Body of pancreas (tissue), 4 donors: ENCODE data around the gene PRR14.

Experiments
- CTCF ChIP-seq, 7 experiments: fragments of 450-650 bp in 4 of 7; fragments of 200-600 bp in 3 of 7; sonication (generic) in 3 of 7; IDR thresholded peaks; one replicate each; pipeline ENCODE4 v1.5.1; 2016 to 2019; ENCODE audit warnings: antibody characterized with exemption in 7 of 7
- POLR2A ChIP-seq, 3 donors: fragments of 450-650 bp; IDR thresholded peaks; one replicate each; pipeline ENCODE4 v1.6.1; 2016; ENCODE audit warnings: antibody characterized with exemption in 3 of 3, mild to moderate bottlenecking in 2 of 3

- TF ChIP-seq CTCF (IDR thresholded peaks at IDR 0.05) (no peak), POLR2A (IDR thresholded peaks at IDR 0.05) (no peak)
Measured at GRCh38 chr16:30626236-30626635, 24.5 kb upstream of the PRR14 start.
